Measurements from ENCODE around the gene NLGN4Y.

NLGN4Y gene

GRCh38 chrY:14801096-14801495, 276.8 kb downstream of the NLGN4Y start:
- Histone ChIP-seq H3K9me3 (ENCODE audit: low read length) (no peaks in the 10 kb centered on the region), H3K36me3 (ENCODE audit: insufficient read depth, low read length) (no peaks in the 10 kb centered on the region), H3K27me3 (ENCODE audit: control insufficient read depth in 1 of 2, insufficient read depth in 2 of 2, low read length in 2 of 2) (no peaks in the 10 kb centered on the region), H3K27ac (ENCODE audit: low read depth, low read length) (no peak overlapping the region), H3K9ac (ENCODE audit: low read length) (no peak overlapping the region), H3K4me3 (ENCODE audit: low read depth in 1 of 2, low read length in 2 of 2) (no peak overlapping the region), H3K4me1 (ENCODE audit: insufficient read depth, low read length) (no peaks in the 10 kb centered on the region)

- Histone ChIP-seq H3K9ac (ENCODE audit: low read length) (no peak overlapping the region), H3K27ac (ENCODE audit: low read depth, low read length) (no peak overlapping the region), H3K4me3 (ENCODE audit: low read depth in 1 of 2, low read length in 2 of 2) (no peak overlapping the region), H3K36me3 (ENCODE audit: insufficient read depth, low read length) (no peaks in the 10 kb centered on the region), H3K27me3 (ENCODE audit: control insufficient read depth in 1 of 2, insufficient read depth in 2 of 2, low read length in 2 of 2) (no peaks in the 10 kb centered on the region), H3K9me3 (ENCODE audit: low read length) (no peaks in the 10 kb centered on the region), H3K4me1 (ENCODE audit: insufficient read depth, low read length) (no peaks in the 10 kb centered on the region)
Measured at GRCh38 chrY:14802125-14802524, 277.8 kb downstream of the NLGN4Y start.

GRCh38 chrY:14804041-14804440, 279.7 kb downstream of the NLGN4Y start:
- Histone ChIP-seq H3K4me3 (ENCODE audit: low read depth in 1 of 2, low read length in 2 of 2) (no peak overlapping the region), H3K4me1 (ENCODE audit: insufficient read depth, low read length) (no peaks in the 10 kb centered on the region), H3K9me3 (ENCODE audit: low read length) (no peaks in the 10 kb centered on the region), H3K36me3 (ENCODE audit: insufficient read depth, low read length) (no peaks in the 10 kb centered on the region), H3K27ac (ENCODE audit: low read depth, low read length) (no peak overlapping the region), H3K27me3 (ENCODE audit: control insufficient read depth in 1 of 2, insufficient read depth in 2 of 2, low read length in 2 of 2) (no peaks in the 10 kb centered on the region), H3K9ac (ENCODE audit: low read length) (no peak overlapping the region)

GRCh38 chrY:14818452-14818851, 294.1 kb downstream of the NLGN4Y start:
- Histone ChIP-seq H3K9me3 (ENCODE audit: low read length) (no peaks in the 10 kb centered on the region), H3K4me1 (ENCODE audit: insufficient read depth, low read length) (no peaks in the 10 kb centered on the region), H3K36me3 (ENCODE audit: insufficient read depth, low read length) (no peaks in the 10 kb centered on the region), H3K27ac (ENCODE audit: low read depth, low read length) (no peak overlapping the region), H3K9ac (ENCODE audit: low read length) (no peak overlapping the region), H3K27me3 (ENCODE audit: control insufficient read depth in 1 of 2, insufficient read depth in 2 of 2, low read length in 2 of 2) (no peaks in the 10 kb centered on the region), H3K4me3 (ENCODE audit: low read depth in 1 of 2, low read length in 2 of 2) (no peak overlapping the region)

- H3K9ac ChIP-seq (ENCODE audit: low read length) = no peak overlapping the region
- H3K4me3 ChIP-seq (ENCODE audit: low read depth in 1 of 2, low read length in 2 of 2) = no peak overlapping the region
- H3K9me3 ChIP-seq (ENCODE audit: low read length) = no peaks in the 10 kb centered on the region
- H3K4me1 ChIP-seq (ENCODE audit: insufficient read depth, low read length) = no peaks in the 10 kb centered on the region
- H3K36me3 ChIP-seq (ENCODE audit: insufficient read depth, low read length) = no peaks in the 10 kb centered on the region
- H3K27me3 ChIP-seq (ENCODE audit: control insufficient read depth in 1 of 2, insufficient read depth in 2 of 2, low read length in 2 of 2) = no peaks in the 10 kb centered on the region
- no peak overlapping the region for H3K27ac ChIP-seq (ENCODE audit: low read depth, low read length)
Measured at GRCh38 chrY:14822201-14822600, 297.9 kb downstream of the NLGN4Y start.

- H3K4me3 ChIP-seq (ENCODE audit: low read depth in 1 of 2, low read length in 2 of 2) = no peak overlapping the region
- H3K27ac ChIP-seq (ENCODE audit: low read depth, low read length) = no peak overlapping the region
- no peaks in the 10 kb centered on the region for H3K4me1 ChIP-seq (ENCODE audit: insufficient read depth, low read length)
- no peaks in the 10 kb centered on the region for H3K36me3 ChIP-seq (ENCODE audit: insufficient read depth, low read length)
- H3K9me3 ChIP-seq (ENCODE audit: low read length) = no peaks in the 10 kb centered on the region
- H3K9ac ChIP-seq (ENCODE audit: low read length) = no peak overlapping the region
- no peaks in the 10 kb centered on the region for H3K27me3 ChIP-seq (ENCODE audit: control insufficient read depth in 1 of 2, insufficient read depth in 2 of 2, low read length in 2 of 2)
Measured at GRCh38 chrY:14822906-14823305, 298.6 kb downstream of the NLGN4Y start.

- Histone ChIP-seq H3K9me3 (ENCODE audit: low read length) (no peaks in the 10 kb centered on the region), H3K36me3 (ENCODE audit: insufficient read depth, low read length) (no peaks in the 10 kb centered on the region), H3K27me3 (ENCODE audit: control insufficient read depth in 1 of 2, insufficient read depth in 2 of 2, low read length in 2 of 2) (no peaks in the 10 kb centered on the region), H3K4me1 (ENCODE audit: insufficient read depth, low read length) (no peaks in the 10 kb centered on the region), H3K9ac (ENCODE audit: low read length) (no peak overlapping the region), H3K4me3 (ENCODE audit: low read depth in 1 of 2, low read length in 2 of 2) (no peak overlapping the region), H3K27ac (ENCODE audit: low read depth, low read length) (no peak overlapping the region)
Measured at GRCh38 chrY:14824583-14824982, 300.3 kb downstream of the NLGN4Y start.

GRCh38 chrY:14825728-14826127, 301.4 kb downstream of the NLGN4Y start:
- Histone ChIP-seq H3K4me3 (ENCODE audit: low read depth in 1 of 2, low read length in 2 of 2) (no peak overlapping the region), H3K9me3 (ENCODE audit: low read length) (no peaks in the 10 kb centered on the region), H3K27me3 (ENCODE audit: control insufficient read depth in 1 of 2, insufficient read depth in 2 of 2, low read length in 2 of 2) (no peaks in the 10 kb centered on the region)

GRCh38 chrY:14828531-14828930, 304.2 kb downstream of the NLGN4Y start:
- Histone ChIP-seq H3K36me3 (ENCODE audit: insufficient read depth, low read length) (no peaks in the 10 kb centered on the region), H3K4me3 (ENCODE audit: low read depth in 1 of 2, low read length in 2 of 2) (no peak overlapping the region), H3K27me3 (ENCODE audit: control insufficient read depth in 1 of 2, insufficient read depth in 2 of 2, low read length in 2 of 2) (no peaks in the 10 kb centered on the region), H3K27ac (ENCODE audit: low read depth, low read length) (no peak overlapping the region), H3K9ac (ENCODE audit: low read length) (no peak overlapping the region), H3K9me3 (ENCODE audit: low read length) (no peaks in the 10 kb centered on the region), H3K4me1 (ENCODE audit: insufficient read depth, low read length) (no peaks in the 10 kb centered on the region)

More at GRCh38 chrY:14825728-14826127, 301.4 kb downstream of the NLGN4Y start:
- H3K36me3 ChIP-seq (ENCODE audit: insufficient read depth, low read length) = no peaks in the 10 kb centered on the region
- no peak overlapping the region for H3K9ac ChIP-seq (ENCODE audit: low read length)
- no peaks in the 10 kb centered on the region for H3K4me1 ChIP-seq (ENCODE audit: insufficient read depth, low read length)
- H3K27ac ChIP-seq (ENCODE audit: low read depth, low read length) = no peak overlapping the region

GRCh38 chrY:14829366-14829885, 305.1 kb downstream of the NLGN4Y start:
- Histone ChIP-seq H3K4me1 (ENCODE audit: insufficient read depth, low read length) (no peaks in the 10 kb centered on the region), H3K27me3 (ENCODE audit: control insufficient read depth in 1 of 2, insufficient read depth in 2 of 2, low read length in 2 of 2) (no peaks in the 10 kb centered on the region), H3K36me3 (ENCODE audit: insufficient read depth, low read length) (no peaks in the 10 kb centered on the region), H3K9ac (ENCODE audit: low read length) (no peak overlapping the region), H3K9me3 (ENCODE audit: low read length) (no peaks in the 10 kb centered on the region), H3K27ac (ENCODE audit: low read depth, low read length) (no peak overlapping the region), H3K4me3 (ENCODE audit: low read depth in 1 of 2, low read length in 2 of 2) (no peak overlapping the region)

GRCh38 chrY:14834103-14835060, 310.1 kb downstream of the NLGN4Y start:
- Histone ChIP-seq H3K27ac (ENCODE audit: low read depth, low read length) (no peak overlapping the region), H3K4me1 (ENCODE audit: insufficient read depth, low read length) (no peaks in the 10 kb centered on the region)

GRCh38 chrY:14837466-14837865, 313.1 kb downstream of the NLGN4Y start:
- H3K4me1 ChIP-seq (ENCODE audit: insufficient read depth, low read length) = no peaks in the 10 kb centered on the region
- H3K4me3 ChIP-seq (ENCODE audit: low read depth in 1 of 2, low read length in 2 of 2) = no peak overlapping the region
- H3K9ac ChIP-seq (ENCODE audit: low read length) = no peak overlapping the region
- H3K27me3 ChIP-seq (ENCODE audit: control insufficient read depth in 1 of 2, insufficient read depth in 2 of 2, low read length in 2 of 2) = no peaks in the 10 kb centered on the region
- no peaks in the 10 kb centered on the region for H3K36me3 ChIP-seq (ENCODE audit: insufficient read depth, low read length)
- H3K9me3 ChIP-seq (ENCODE audit: low read length) = no peaks in the 10 kb centered on the region
- no peak overlapping the region for H3K27ac ChIP-seq (ENCODE audit: low read depth, low read length)

More at GRCh38 chrY:14834103-14835060, 310.1 kb downstream of the NLGN4Y start:
- Histone ChIP-seq H3K9ac (ENCODE audit: low read length) (no peak overlapping the region), H3K27me3 (ENCODE audit: control insufficient read depth in 1 of 2, insufficient read depth in 2 of 2, low read length in 2 of 2) (no peaks in the 10 kb centered on the region), H3K36me3 (ENCODE audit: insufficient read depth, low read length) (no peaks in the 10 kb centered on the region), H3K4me3 (ENCODE audit: low read depth in 1 of 2, low read length in 2 of 2) (no peak overlapping the region), H3K9me3 (ENCODE audit: low read length) (no peaks in the 10 kb centered on the region)

Measured in muscle layer of colon (tissue), 2 donors.